B cell (primary cell): ENCODE results near the gene AGBL4.
A peak's percentile ranks its signal among the peaks of the same experiment; 100 is the strongest.

Source experiments
- CTCF ChIP-seq: fragments of 200-600 bp; IDR thresholded peaks from one replicate; pipeline ENCODE4 v1.8.0; 2022; ENCODE audit warnings: antibody characterized with exemption, mild to moderate bottlenecking
- EZH2 ChIP-seq: IDR thresholded peaks from 2 replicates; pipeline ENCODE4 v1.6.1; 2012; ENCODE audit warnings: borderline replicate concordance, low read depth, mild to moderate bottlenecking, moderate library complexity, low read length; ENCODE audit not compliant: insufficient read depth, poor library complexity, severe bottlenecking

GRCh38 chr1:48498096-48498791 lies 1525.5 kb downstream of the AGBL4 start:
- TF ChIP-seq CTCF (peak; percentile 93), EZH2 (no peak)
